Esophagus muscularis mucosa (tissue), 4 donors: ENCODE results near the gene C1QA. TPM values are rescaled to one million over a fixed set of nuclear protein-coding genes. Genes with fewer than 3 reads are reported as not detected.

Source experiments
- DNase-seq: peaks from one replicate; pipeline ENCODE4 v3.0.0-alpha.2; 2017; ENCODE audit errors: extremely low spot score
- H3K27ac ChIP-seq, 4 donors: fragments of 200-600 bp; sonication (generic); replicated peaks in 1 of 4; 1 replicate in 3 of 4; 2 replicates in 1 of 4; pipeline ENCODE4 v1.5.1; 2016 to 2019; ENCODE audit warnings: mild to moderate bottlenecking in 1 of 4
- H3K27me3 ChIP-seq, 4 donors: fragments of 200-600 bp; sonication (generic); one replicate each; pipeline versions ENCODE4 v1.5.1 to v1.6.0; 2016 to 2019
- H3K36me3 ChIP-seq, 4 donors: fragments of 200-600 bp; sonication (generic); one replicate each; pipeline ENCODE4 v1.5.1; 2016 to 2019
- H3K4me1 ChIP-seq, 4 donors: fragments of 200-600 bp; sonication (generic); one replicate each; pipeline ENCODE4 v1.5.1; 2016 to 2019
- H3K4me3 ChIP-seq, 4 donors: fragments of 200-600 bp; sonication (generic); 1 replicate in 2 of 4; 2 replicates in 2 of 4; pipeline ENCODE4 v1.5.1; 2016 to 2019; ENCODE audit warnings: mild to moderate bottlenecking in 4 of 4, moderate library complexity in 1 of 4
- H3K9me3 ChIP-seq, 4 donors: fragments of 200-600 bp; sonication (generic); 1 replicate in 3 of 4; 2 replicates in 1 of 4; pipeline ENCODE4 v1.5.1; 2016 to 2019
- CTCF ChIP-seq, 3 experiments: fragments of 200-600 bp in 2 of 3; fragments of 450-650 bp in 1 of 3; sonication (generic) in 2 of 3; IDR thresholded peaks; one replicate each; pipeline ENCODE4 v1.5.1; 2017 to 2019; ENCODE audit warnings: antibody characterized with exemption in 3 of 3, mild to moderate bottlenecking in 2 of 3, moderate library complexity in 1 of 3
- EP300 ChIP-seq: sonication (generic); formaldehyde crosslinking; IDR thresholded peaks from one replicate; pipeline ENCODE4 v1.6.1; 2017; ENCODE audit warnings: antibody characterized with exemption
- POLR2A ChIP-seq: fragments of 450-650 bp; IDR thresholded peaks from one replicate; pipeline ENCODE4 v1.6.1; 2017; ENCODE audit warnings: antibody characterized with exemption, moderate library complexity, mild to moderate bottlenecking, low read depth
- POLR2AphosphoS5 ChIP-seq, 2 donors: sonication (generic); formaldehyde crosslinking; IDR thresholded peaks; one replicate each; pipeline ENCODE4 v1.6.1; 2017; ENCODE audit warnings: antibody characterized with exemption in 2 of 2
- WGBS: methylation state at CpG from one replicate; pipeline ENCODE4 v1.1.5; 2018; 5-methylcytosine and 5-hydroxymethylcytosine counted together
- intact Hi-C: fragments of 100-400 bp; cut with DNase I; formaldehyde crosslinking; loops from one replicate; pipeline ENCODE4 v1.15.1; 2023
- total RNA-seq, 4 donors: library from RNA; depleted of rRNA; stranded (reverse); fragments of >200 nt; gene quantifications; one replicate each; pipeline versions ENCODE4 v1.1.0 to v1.2.1, GENCODE V29; 2016

C1QA gene
- total RNA-seq, 4 donors from 2014 or later = 132 to 359 (median 164) TPM

GRCh38 chr1:22592919-22593790 lies 43.3 kb upstream of the C1QA start:
- Histone ChIP-seq H3K4me1 (no peaks in the 10 kb centered on the region), H3K9me3 (no peaks in the 10 kb centered on the region), H3K4me3 (no peak overlapping the region), H3K27ac (no peak overlapping the region), H3K36me3 (no peaks in the 10 kb centered on the region), H3K27me3 (peaks cover 0 to 77% (median 4%) of the 10 kb centered on the region in 4 donors)
- intact Hi-C loops = no loop called here
- TF ChIP-seq EP300 (no peak), POLR2AphosphoS5 (IDR thresholded peaks at IDR 0.05) (no peak), CTCF (IDR thresholded peaks at IDR 0.05) (no peak), POLR2A (no peak)
- WGBS = 58% methylated on average over 24 of the region's 38 CpGs
- no peak for DNase-seq

- DNase-seq = no peak
- Histone ChIP-seq H3K4me3 (no peak overlapping the region), H3K27ac (no peak overlapping the region), H3K36me3 (no peaks in the 10 kb centered on the region), H3K4me1 (no peaks in the 10 kb centered on the region), H3K27me3 (peaks cover 0 to 77% (median 4%) of the 10 kb centered on the region in 4 donors), H3K9me3 (no peaks in the 10 kb centered on the region)
- intact Hi-C loops = no loop called here
- no peak for TF ChIP-seq POLR2AphosphoS5 (IDR thresholded peaks at IDR 0.05)
- TF ChIP-seq CTCF (IDR thresholded peaks at IDR 0.05) = no peak
- no peak for TF ChIP-seq POLR2A
- no peak for TF ChIP-seq EP300
- 75% methylated on average over 7 of the region's 10 CpGs for WGBS
Measured at GRCh38 chr1:22594396-22594795, 42.0 kb upstream of the C1QA start.

DNA sequence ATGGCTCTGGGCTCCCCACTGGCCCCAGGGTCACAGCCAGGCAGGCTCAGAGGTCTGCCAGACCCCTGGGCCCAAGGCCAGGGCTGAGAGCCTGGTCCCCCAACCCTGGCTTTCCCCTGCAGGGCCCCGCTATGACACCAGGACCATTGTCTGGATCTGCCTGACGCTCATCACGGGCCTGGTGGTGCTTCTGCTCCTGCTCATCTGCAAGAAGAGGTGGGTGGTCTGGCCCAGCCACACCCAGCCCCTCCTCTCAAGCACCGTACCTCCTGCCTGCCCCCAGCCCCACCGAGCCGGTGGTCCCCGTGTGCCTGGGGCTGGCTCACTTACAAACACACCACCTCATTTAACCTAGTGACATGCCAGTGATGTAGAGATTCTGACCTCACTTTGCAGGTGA lies 41.3 kb upstream of the C1QA start:
- Histone ChIP-seq H3K27ac (no peak overlapping the region), H3K36me3 (no peaks in the 10 kb centered on the region), H3K4me1 (no peaks in the 10 kb centered on the region), H3K4me3 (no peak overlapping the region), H3K27me3 (peaks cover 0 to 75% (median 4%) of the 10 kb centered on the region in 4 donors), H3K9me3 (no peaks in the 10 kb centered on the region)
- no peak for TF ChIP-seq POLR2AphosphoS5 (IDR thresholded peaks at IDR 0.05)
- TF ChIP-seq EP300 = no peak
- no peak for TF ChIP-seq CTCF (IDR thresholded peaks at IDR 0.05)
- TF ChIP-seq POLR2A = no peak
- intact Hi-C loops = no loop called here
- 72% methylated on average over 3 of the region's 7 CpGs for WGBS
- DNase-seq = no peak

DNA sequence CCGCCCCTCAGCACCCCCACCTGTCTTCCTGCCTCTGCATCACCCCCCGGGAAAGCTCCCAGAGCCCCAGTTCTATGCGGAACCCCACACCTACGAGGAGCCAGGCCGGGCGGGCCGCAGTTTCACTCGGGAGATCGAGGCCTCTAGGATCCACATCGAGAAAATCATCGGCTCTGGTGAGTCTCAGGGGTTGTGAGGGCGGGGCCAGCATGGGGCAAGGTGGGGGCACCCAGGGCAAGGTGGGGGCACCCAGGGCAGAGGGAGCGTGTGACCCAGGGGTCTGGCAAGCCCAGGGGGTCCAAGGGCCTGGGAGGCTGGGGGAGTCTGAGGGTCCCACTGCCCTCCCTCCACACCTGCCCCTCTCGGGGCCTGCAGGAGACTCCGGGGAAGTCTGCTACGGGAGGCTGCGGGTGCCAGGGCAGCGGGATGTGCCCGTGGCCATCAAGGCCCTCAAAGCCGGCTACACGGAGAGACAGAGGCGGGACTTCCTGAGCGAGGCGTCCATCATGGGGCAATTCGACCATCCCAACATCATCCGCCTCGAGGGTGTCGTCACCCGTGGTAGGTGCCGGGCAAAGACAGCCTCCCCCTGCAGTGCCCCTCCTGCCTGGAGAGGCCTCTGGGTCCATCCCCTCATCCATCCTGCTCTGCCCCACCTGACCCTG lies 39.0 kb upstream of the C1QA start:
- Histone ChIP-seq H3K27ac (no peak overlapping the region), H3K4me3 (no peak overlapping the region), H3K27me3 (peaks cover 0 to 80% (median 5%) of the 10 kb centered on the region in 4 donors), H3K36me3 (no peaks in the 10 kb centered on the region), H3K9me3 (no peaks in the 10 kb centered on the region), H3K4me1 (no peaks in the 10 kb centered on the region)
- TF ChIP-seq POLR2A (no peak), CTCF (IDR thresholded peaks at IDR 0.05) (no peak), POLR2AphosphoS5 (IDR thresholded peaks at IDR 0.05) (no peak)
- intact Hi-C loops = no loop called here
- 86% methylated on average over 20 of the region's 30 CpGs for WGBS
- no peak for DNase-seq
